ENCODE measurements around the gene CWC27.

CWC27 gene

GRCh38 chr5:64980176-64980575 is 211.4 kb downstream of the CWC27 start:
- Histone ChIP-seq H3K27ac (no peak overlapping the region), H3K36me3 (replicated peaks) (no peaks in the 10 kb centered on the region), H3K4me3 (ENCODE audit: low read depth, low read length) (no peak overlapping the region), H3K27me3 (replicated peaks) (no peaks in the 10 kb centered on the region)
- in situ Hi-C loops (cut with HindIII; ENCODE audit: low pct_ligation_motif_present, low sequenced_read_pairs), result no loop called here
- TF ChIP-seq CTCF (IDR thresholded peaks at IDR 0.05; ENCODE audit: low read depth, low read length, missing control alignments), result no peak
- DNase-seq, result no peak

GRCh38 chr5:64987768-64988167 is 219.0 kb downstream of the CWC27 start:
- TF ChIP-seq CTCF (IDR thresholded peaks at IDR 0.05; ENCODE audit: low read depth, low read length, missing control alignments), result no peak
- H3K36me3 ChIP-seq (replicated peaks), result no peaks in the 10 kb centered on the region
- H3K27me3 ChIP-seq (replicated peaks), result no peaks in the 10 kb centered on the region
- in situ Hi-C loops (cut with HindIII; ENCODE audit: low pct_ligation_motif_present, low sequenced_read_pairs), result no loop called here
- no peak for DNase-seq
- H3K4me3 ChIP-seq (ENCODE audit: low read depth, low read length), result no peak overlapping the region
- H3K27ac ChIP-seq, result no peak overlapping the region

GRCh38 chr5:65009207-65009606 is 240.5 kb downstream of the CWC27 start:
- DNase-seq, result no peak
- Histone ChIP-seq H3K36me3 (replicated peaks) (no peaks in the 10 kb centered on the region), H3K27me3 (replicated peaks) (no peaks in the 10 kb centered on the region), H3K27ac (no peak overlapping the region), H3K4me3 (ENCODE audit: low read depth, low read length) (no peak overlapping the region)
- in situ Hi-C loops (cut with HindIII; ENCODE audit: low pct_ligation_motif_present, low sequenced_read_pairs), result no loop called here
- TF ChIP-seq CTCF (IDR thresholded peaks at IDR 0.05; ENCODE audit: low read depth, low read length, missing control alignments), result no peak

- Histone ChIP-seq H3K27me3 (replicated peaks) (no peaks in the 10 kb centered on the region), H3K36me3 (replicated peaks) (no peaks in the 10 kb centered on the region), H3K27ac (no peak overlapping the region), H3K4me3 (ENCODE audit: low read depth, low read length) (no peak overlapping the region)
- DNase-seq, result no peak
- in situ Hi-C loops (cut with HindIII; ENCODE audit: low pct_ligation_motif_present, low sequenced_read_pairs), result no loop called here
- TF ChIP-seq CTCF (IDR thresholded peaks at IDR 0.05; ENCODE audit: low read depth, low read length, missing control alignments), result no peak
Observed at GRCh38 chr5:65010841-65011240, 242.1 kb downstream of the CWC27 start.

GRCh38 chr5:65012301-65012892 is 243.7 kb downstream of the CWC27 start:
- no peak for TF ChIP-seq CTCF (IDR thresholded peaks at IDR 0.05; ENCODE audit: low read depth, low read length, missing control alignments)
- no peak for DNase-seq
- Histone ChIP-seq H3K4me3 (ENCODE audit: low read depth, low read length) (no peak overlapping the region), H3K27ac (no peak overlapping the region), H3K27me3 (replicated peaks) (no peaks in the 10 kb centered on the region), H3K36me3 (replicated peaks) (no peaks in the 10 kb centered on the region)
- in situ Hi-C loops (cut with HindIII; ENCODE audit: low pct_ligation_motif_present, low sequenced_read_pairs), result no loop called here

- H3K4me3 ChIP-seq (ENCODE audit: low read depth, low read length), result no peak overlapping the region
- no peak overlapping the region for H3K27ac ChIP-seq
- H3K36me3 ChIP-seq (replicated peaks), result no peaks in the 10 kb centered on the region
- no peak for TF ChIP-seq CTCF (IDR thresholded peaks at IDR 0.05; ENCODE audit: low read depth, low read length, missing control alignments)
- H3K27me3 ChIP-seq (replicated peaks), result no peaks in the 10 kb centered on the region
- in situ Hi-C loops (cut with HindIII; ENCODE audit: low pct_ligation_motif_present, low sequenced_read_pairs), result no loop called here
- DNase-seq, result no peak
Observed at GRCh38 chr5:65013166-65013565, 244.4 kb downstream of the CWC27 start.

All from brain microvascular endothelial cell (primary cell).